H9 (cell line): ENCODE results near the gene PCDH9. TPM values are rescaled to one million over a fixed set of nuclear protein-coding genes. Genes with fewer than 3 reads are reported as not detected.

Source experiments
- DNase-seq: peaks from one replicate; pipeline ENCODE4 v3.0.0-alpha.2; 2017
- H2AFZ ChIP-seq: one replicate; pipeline ENCODE4 v1.6.1; 2013; ENCODE audit warnings: mild to moderate bottlenecking, low read length, control low read depth, moderate library complexity
- H2AK5ac ChIP-seq: 2 replicates; pipeline ENCODE4 v1.6.1; 2013; ENCODE audit warnings: low read length, control low read depth, mixed read lengths; ENCODE audit not compliant: insufficient read length
- H2BK120ac ChIP-seq: one replicate; pipeline ENCODE4 v1.6.1; 2013; ENCODE audit warnings: low read depth, mild to moderate bottlenecking, low read length, control low read depth, inconsistent platforms; ENCODE audit not compliant: poor library complexity, severe bottlenecking
- H2BK12ac ChIP-seq: 2 replicates; pipeline ENCODE4 v1.6.1; 2013; ENCODE audit warnings: low read length, control low read depth, mixed read lengths, low read depth; ENCODE audit not compliant: insufficient read length
- H2BK15ac ChIP-seq: 2 replicates; pipeline ENCODE4 v1.6.1; 2013; ENCODE audit warnings: low read depth, low read length, control low read depth
- H2BK20ac ChIP-seq: one replicate; pipeline ENCODE4 v1.6.1; 2013; ENCODE audit warnings: low read depth, mild to moderate bottlenecking, low read length, control low read depth, inconsistent platforms; ENCODE audit not compliant: poor library complexity, severe bottlenecking
- H2BK5ac ChIP-seq: 2 replicates; pipeline ENCODE4 v1.6.1; 2013; ENCODE audit warnings: low read length, control low read depth, mixed read lengths; ENCODE audit not compliant: insufficient read length
- H3K14ac ChIP-seq: 2 replicates; pipeline ENCODE4 v1.6.1; 2013; ENCODE audit warnings: low read length, control low read depth; ENCODE audit not compliant: insufficient read depth
- H3K18ac ChIP-seq: 2 replicates; pipeline ENCODE4 v1.6.1; 2013; ENCODE audit warnings: low read depth, mild to moderate bottlenecking, mixed read lengths, low read length, control low read depth; ENCODE audit not compliant: insufficient read length
- H3K23ac ChIP-seq: 2 replicates; pipeline ENCODE4 v1.6.1; 2013; ENCODE audit warnings: low read length, control low read depth, mixed read lengths, low read depth; ENCODE audit not compliant: insufficient read length
- H3K23me2 ChIP-seq: 2 replicates; pipeline ENCODE4 v1.6.1; 2013; ENCODE audit warnings: low read depth, mild to moderate bottlenecking, mixed read lengths, low read length, control low read depth; ENCODE audit not compliant: insufficient read length, poor library complexity, severe bottlenecking
- H3K27ac ChIP-seq: 2 replicates; pipeline ENCODE4 v1.5.1; 2013; ENCODE audit warnings: low read length, control low read depth, mixed read lengths, low read depth; ENCODE audit not compliant: insufficient read length
- H3K27me3 ChIP-seq: 2 replicates; pipeline ENCODE4 v1.6.1; 2013; ENCODE audit warnings: low read length, control low read depth, inconsistent platforms; ENCODE audit not compliant: insufficient read depth
- H3K4ac ChIP-seq: 2 replicates; pipeline ENCODE4 v1.6.1; 2013; ENCODE audit warnings: low read depth, mild to moderate bottlenecking, control low read depth, inconsistent platforms, low read length, moderate library complexity
- H3K4me1 ChIP-seq: 2 replicates; pipeline ENCODE4 v1.6.1; 2013; ENCODE audit warnings: low read length, control low read depth, inconsistent platforms; ENCODE audit not compliant: insufficient read depth
- H3K4me2 ChIP-seq: 2 replicates; pipeline ENCODE4 v1.6.1; 2013; ENCODE audit warnings: low read length, control low read depth, mixed read lengths; ENCODE audit not compliant: insufficient read length, insufficient read depth
- H3K56ac ChIP-seq: 2 replicates; pipeline ENCODE4 v1.6.1; 2013; ENCODE audit warnings: low read depth, mild to moderate bottlenecking, mixed read lengths, low read length, control low read depth; ENCODE audit not compliant: insufficient read length
- H3K79me1 ChIP-seq: 2 replicates; pipeline ENCODE4 v1.6.1; 2013; ENCODE audit warnings: low read depth, mild to moderate bottlenecking, moderate library complexity, low read length, control low read depth, inconsistent platforms; ENCODE audit not compliant: insufficient read depth, poor library complexity, severe bottlenecking
- H3K79me2 ChIP-seq: 2 replicates; pipeline ENCODE4 v1.6.1; 2013; ENCODE audit warnings: low read length, control low read depth, inconsistent platforms; ENCODE audit not compliant: insufficient read depth
- H3K9ac ChIP-seq: 2 replicates; pipeline ENCODE4 v1.6.1; 2013; ENCODE audit warnings: low read length, control low read depth, mixed read lengths; ENCODE audit not compliant: insufficient read length; ENCODE audit errors: extremely low read depth
- H3K9me3 ChIP-seq: one replicate; pipeline ENCODE4 v1.6.1; 2013; ENCODE audit warnings: low read depth, low read length, inconsistent platforms; ENCODE audit not compliant: control insufficient read depth
- H3T11ph ChIP-seq: one replicate; pipeline ENCODE4 v1.6.1; 2013; ENCODE audit warnings: mild to moderate bottlenecking, low read length, control low read depth, inconsistent platforms
- H4K20me1 ChIP-seq: one replicate; pipeline ENCODE4 v1.6.1; 2013; ENCODE audit not compliant: control insufficient read depth, insufficient read length, insufficient read depth
- H4K5ac ChIP-seq: 2 replicates; pipeline ENCODE4 v1.6.1; 2013; ENCODE audit warnings: low read depth, mild to moderate bottlenecking, mixed read lengths, low read length, control low read depth; ENCODE audit not compliant: insufficient read length
- H4K8ac ChIP-seq: replicated peaks from 2 replicates; pipeline ENCODE4 v1.6.1; 2013; ENCODE audit warnings: low read length, control low read depth, mixed read lengths, low read depth; ENCODE audit not compliant: insufficient read length
- H4K91ac ChIP-seq: 2 replicates; pipeline ENCODE4 v1.6.1; 2013; ENCODE audit warnings: low read depth, mild to moderate bottlenecking, moderate library complexity, mixed read lengths, low read length, control low read depth; ENCODE audit not compliant: insufficient read length
- H3K27ac Mint-ChIP-seq, 3 experiments: 2 replicates in 2 of 3; 3 replicates in 1 of 3; pipeline ENCODE4 v1.8.0; 2020 to 2021; ENCODE audit warnings: mixed read lengths in 3 of 3, mild to moderate bottlenecking in 1 of 3, moderate library complexity in 1 of 3
- H3K27me3 Mint-ChIP-seq: 2 replicates; pipeline ENCODE4 v1.8.0; 2021; ENCODE audit warnings: low read depth, mild to moderate bottlenecking, moderate library complexity, mixed read lengths
- H3K36me3 Mint-ChIP-seq, 3 experiments: 2 replicates in 2 of 3; 3 replicates in 1 of 3; pipeline ENCODE4 v1.8.0; 2020 to 2021; ENCODE audit warnings: low read depth in 3 of 3, mixed read lengths in 3 of 3; ENCODE audit not compliant: insufficient read depth in 1 of 3
- H3K4me1 Mint-ChIP-seq, 2 experiments: 2 replicates each; pipeline ENCODE4 v1.8.0; 2020; ENCODE audit warnings: mixed read lengths in 2 of 2
- H3K4me3 Mint-ChIP-seq, 2 experiments: 2 replicates in 1 of 2; 3 replicates in 1 of 2; pipeline ENCODE4 v1.8.0; 2020 to 2021; ENCODE audit warnings: mild to moderate bottlenecking in 2 of 2, mixed read lengths in 2 of 2, moderate library complexity in 1 of 2
- H3K9me3 Mint-ChIP-seq, 2 experiments: 2 replicates in 1 of 2; 3 replicates in 1 of 2; pipeline ENCODE4 v1.8.0; 2020; ENCODE audit warnings: mild to moderate bottlenecking in 2 of 2, mixed read lengths in 2 of 2, moderate library complexity in 1 of 2
- WGBS: extraction: QIAGEN DNeasy Blood & Tissue Kit; methylation state at CpG from one replicate; pipeline ENCODE4 v1.1.7; 2013; ENCODE audit warnings: missing lambda C conversion rate, low lambda C conversion rate, mixed read lengths; ENCODE audit not compliant: insufficient read length; ENCODE audit errors: extremely low coverage; 5-methylcytosine and 5-hydroxymethylcytosine counted together
- total RNA-seq: library from RNA; stranded (reverse); gene quantifications from 2 replicates; pipeline ENCODE4 v1.2.1, GENCODE V29; 2021
- TF ChIP-seq, protein P1 (sequence below): fragments of 200-600 bp; sonication (generic); conservative IDR thresholded peaks from 3 replicates; pipeline ENCODE4 v1.8.0; 2021; ENCODE audit warnings: antibody characterized with exemption, mild to moderate bottlenecking

The PCDH9 gene
- total RNA-seq, 1 experiment from 2014 or later, result 0.11 TPM

DNA sequence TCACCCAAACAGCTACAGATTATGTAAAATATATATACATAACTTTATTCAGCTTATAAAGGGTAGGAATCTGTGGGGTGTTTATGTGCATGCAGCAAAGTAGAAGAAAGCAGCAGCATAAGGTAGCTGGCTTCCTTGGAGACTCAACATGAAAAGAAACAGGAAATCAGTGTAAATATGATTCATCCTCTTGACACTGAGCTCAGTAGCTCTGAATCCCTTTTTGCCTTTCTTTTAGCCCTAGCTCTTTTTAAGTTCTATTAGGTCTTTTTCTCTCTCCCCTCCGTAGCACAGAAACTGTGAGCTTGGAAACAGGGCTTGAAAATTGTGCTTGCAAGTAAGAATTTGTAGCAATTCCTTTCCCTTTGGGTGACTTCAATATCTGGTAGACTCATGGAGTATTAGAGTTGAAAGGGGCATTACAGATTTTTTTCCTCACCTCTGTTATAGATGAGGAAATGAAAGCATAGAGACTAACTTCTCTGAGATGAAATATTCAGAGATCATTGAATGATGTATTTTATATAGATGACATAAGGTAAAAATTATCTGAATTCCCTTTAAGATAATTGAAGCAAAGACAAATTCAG is 314.4 kb downstream of the PCDH9 start:
- no peak overlapping the region for H2BK120ac ChIP-seq
- peak overlapping the region; percentile 56 for H2AFZ ChIP-seq
- no peak for DNase-seq
- WGBS, result no CpG with 5 or more reads among the region's 1 CpG
- H3K4ac ChIP-seq, result no peak overlapping the region
- no peaks in the 10 kb centered on the region for H4K20me1 ChIP-seq
- H3K27me3 Mint-ChIP-seq, result no peaks in the 10 kb centered on the region
- no peaks in the 10 kb centered on the region for H3K23me2 ChIP-seq
- no peak overlapping the region for H2BK5ac ChIP-seq
- H3K9ac ChIP-seq, result no peak overlapping the region
- no peak overlapping the region for H3K4me3 Mint-ChIP-seq
- no peaks in the 10 kb centered on the region; a peak in 1 of 4 replicates for H3K4me1 Mint-ChIP-seq
- no peaks in the 10 kb centered on the region for H3K79me1 ChIP-seq
- no peaks in the 10 kb centered on the region for H3K79me2 ChIP-seq
- TF ChIP-seq, protein P1, sequence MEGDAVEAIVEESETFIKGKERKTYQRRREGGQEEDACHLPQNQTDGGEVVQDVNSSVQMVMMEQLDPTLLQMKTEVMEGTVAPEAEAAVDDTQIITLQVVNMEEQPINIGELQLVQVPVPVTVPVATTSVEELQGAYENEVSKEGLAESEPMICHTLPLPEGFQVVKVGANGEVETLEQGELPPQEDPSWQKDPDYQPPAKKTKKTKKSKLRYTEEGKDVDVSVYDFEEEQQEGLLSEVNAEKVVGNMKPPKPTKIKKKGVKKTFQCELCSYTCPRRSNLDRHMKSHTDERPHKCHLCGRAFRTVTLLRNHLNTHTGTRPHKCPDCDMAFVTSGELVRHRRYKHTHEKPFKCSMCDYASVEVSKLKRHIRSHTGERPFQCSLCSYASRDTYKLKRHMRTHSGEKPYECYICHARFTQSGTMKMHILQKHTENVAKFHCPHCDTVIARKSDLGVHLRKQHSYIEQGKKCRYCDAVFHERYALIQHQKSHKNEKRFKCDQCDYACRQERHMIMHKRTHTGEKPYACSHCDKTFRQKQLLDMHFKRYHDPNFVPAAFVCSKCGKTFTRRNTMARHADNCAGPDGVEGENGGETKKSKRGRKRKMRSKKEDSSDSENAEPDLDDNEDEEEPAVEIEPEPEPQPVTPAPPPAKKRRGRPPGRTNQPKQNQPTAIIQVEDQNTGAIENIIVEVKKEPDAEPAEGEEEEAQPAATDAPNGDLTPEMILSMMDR, result no peak
- no peak overlapping the region for H2BK20ac ChIP-seq
- H2BK15ac ChIP-seq, result no peak overlapping the region
- H3K27me3 ChIP-seq, result no peaks in the 10 kb centered on the region
- no peak overlapping the region for H4K8ac ChIP-seq
- no peak overlapping the region for H3T11ph ChIP-seq
- H3K56ac ChIP-seq, result no peak overlapping the region
- no peaks in the 10 kb centered on the region for H3K9me3 Mint-ChIP-seq
- no peaks in the 10 kb centered on the region for H3K9me3 ChIP-seq
- no peak overlapping the region for H3K27ac Mint-ChIP-seq
- no peak overlapping the region for H3K23ac ChIP-seq
- no peak overlapping the region for H2BK12ac ChIP-seq
- no peak overlapping the region for H3K14ac ChIP-seq
- no peak overlapping the region for H3K27ac ChIP-seq
- H3K18ac ChIP-seq, result no peak overlapping the region
- no peaks in the 10 kb centered on the region for H3K36me3 Mint-ChIP-seq
- H3K4me2 ChIP-seq, result no peak overlapping the region
- no peak overlapping the region for H2AK5ac ChIP-seq
- no peak overlapping the region for H4K91ac ChIP-seq
- H3K4me1 ChIP-seq, result no peaks in the 10 kb centered on the region
- H4K5ac ChIP-seq, result no peak overlapping the region
